Gastrocnemius medialis (tissue), 4 donors: ENCODE results near the gene KCNRG. TPM values are rescaled to one million over a fixed set of nuclear protein-coding genes. Genes with fewer than 3 reads are reported as not detected.
A peak's percentile ranks its signal among the peaks of the same experiment; 100 is the strongest.

Experiments used
- ATAC-seq, 2 donors: fragments of 150-250 bp; one replicate each; pipeline ENCODE4 v1.9.1; 2016
- DNase-seq, 2 donors: peaks; one replicate each; pipeline ENCODE4 v3.0.0-alpha.2; 2019
- H3K27ac ChIP-seq, 4 donors: fragments of 200-600 bp; sonication (generic); 1 replicate in 1 of 4; 2 replicates in 3 of 4; pipeline ENCODE4 v1.5.1; 2016 to 2018; ENCODE audit warnings: mild to moderate bottlenecking in 2 of 4, moderate library complexity in 1 of 4
- H3K27me3 ChIP-seq, 3 donors: fragments of 200-600 bp; sonication (generic) in 2 of 3; 1 replicate in 1 of 3; 2 replicates in 2 of 3; pipeline versions ENCODE4 v1.5.1 to v1.6.0; 2016 to 2019; ENCODE audit warnings: mild to moderate bottlenecking in 1 of 3, moderate library complexity in 1 of 3
- H3K36me3 ChIP-seq, 2 donors: fragments of 200-600 bp; sonication (generic) in 1 of 2; one replicate each; pipeline ENCODE4 v1.5.1; 2017 to 2018
- H3K4me1 ChIP-seq, 2 donors: fragments of 200-600 bp; sonication (generic) in 1 of 2; one replicate each; pipeline ENCODE4 v1.5.1; 2016 to 2017; ENCODE audit warnings: mild to moderate bottlenecking in 2 of 2
- H3K4me3 ChIP-seq, 4 donors: fragments of 200-600 bp; sonication (generic) in 3 of 4; 1 replicate in 1 of 4; 2 replicates in 3 of 4; pipeline ENCODE4 v1.5.1; 2016 to 2019; ENCODE audit warnings: mild to moderate bottlenecking in 2 of 4
- H3K9me3 ChIP-seq, 3 donors: fragments of 200-600 bp; sonication (generic) in 2 of 3; 1 replicate in 1 of 3; 2 replicates in 2 of 3; pipeline ENCODE4 v1.5.1; 2016 to 2019
- POLR2A ChIP-seq, 2 donors: fragments of 450-650 bp; IDR thresholded peaks; one replicate each; pipeline ENCODE4 v1.6.1; 2017; ENCODE audit warnings: antibody characterized with exemption in 2 of 2, mild to moderate bottlenecking in 2 of 2, moderate library complexity in 2 of 2
- in situ Hi-C, 4 donors: fragments of 200-750 bp; cut with MboI; loops; one replicate each; pipeline versions ENCODE4 v1.15.0 to v1.8.0; 2017; ENCODE audit warnings: low sequenced_read_pairs in 4 of 4
- intact Hi-C: fragments of 100-400 bp; cut with DNase I; formaldehyde crosslinking; loops from one replicate; pipeline ENCODE4 v1.15.1; 2023; ENCODE audit warnings: low total_unique reads
- total RNA-seq, 4 donors: library from RNA; depleted of rRNA; stranded (reverse); fragments of >200 nt; gene quantifications; one replicate each; pipeline versions ENCODE4 v1.1.0 to v1.2.3, GENCODE V29; 2016
- TF ChIP-seq, protein P1 (sequence below), 5 experiments: fragments of 450-650 bp in 3 of 5; fragments of 200-600 bp in 2 of 5; sonication (generic) in 2 of 5; IDR thresholded peaks in 4 of 5; conservative IDR thresholded peaks in 1 of 5; 1 replicate in 4 of 5; 2 replicates in 1 of 5; pipeline ENCODE4 v1.5.1; 2016 to 2019; ENCODE audit warnings: antibody characterized with exemption in 5 of 5, mild to moderate bottlenecking in 3 of 5, moderate library complexity in 3 of 5

The KCNRG gene
- total RNA-seq, 4 donors from 2014 or later, result 0.66 to 0.72 TPM; not detected in 2

DNA sequence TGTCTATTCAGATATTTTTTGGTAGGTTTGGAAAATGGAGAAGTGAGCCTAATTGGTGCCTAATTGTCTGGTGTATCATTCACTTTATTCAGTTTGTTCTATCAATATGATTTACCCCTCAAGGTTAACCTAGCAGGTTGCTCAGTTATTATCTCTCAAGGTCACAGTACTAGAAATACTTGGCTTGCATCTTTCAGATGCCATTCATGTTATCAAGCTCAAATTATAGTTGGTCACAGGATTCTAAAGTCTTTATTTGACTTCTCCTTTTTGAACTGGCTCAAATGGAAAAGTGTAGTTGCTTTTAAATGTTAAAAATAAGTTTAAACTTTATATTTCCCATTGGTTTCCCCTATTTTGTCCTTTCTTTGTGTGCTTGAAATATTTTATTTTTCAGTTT is 2.6 kb downstream of the KCNRG start:
- H3K36me3 ChIP-seq, result peaks cover 0 to 24% of the 10 kb centered on the region in 2 donors
- no peaks in the 10 kb centered on the region for H3K27me3 ChIP-seq
- H3K27ac ChIP-seq, result peak overlapping the region in 1 of 4 donors; percentile 6
- intact Hi-C loops (no loop called here), in situ Hi-C loops (no loop called here)
- no peak overlapping the region for H3K4me3 ChIP-seq
- H3K9me3 ChIP-seq, result no peaks in the 10 kb centered on the region
- DNase-seq, result no peak
- peaks cover 33 to 34% of the 10 kb centered on the region in 2 donors for H3K4me1 ChIP-seq
- ATAC-seq, result no peak
- no peak for TF ChIP-seq POLR2A (IDR thresholded peaks at IDR 0.05)
- TF ChIP-seq, protein P1, sequence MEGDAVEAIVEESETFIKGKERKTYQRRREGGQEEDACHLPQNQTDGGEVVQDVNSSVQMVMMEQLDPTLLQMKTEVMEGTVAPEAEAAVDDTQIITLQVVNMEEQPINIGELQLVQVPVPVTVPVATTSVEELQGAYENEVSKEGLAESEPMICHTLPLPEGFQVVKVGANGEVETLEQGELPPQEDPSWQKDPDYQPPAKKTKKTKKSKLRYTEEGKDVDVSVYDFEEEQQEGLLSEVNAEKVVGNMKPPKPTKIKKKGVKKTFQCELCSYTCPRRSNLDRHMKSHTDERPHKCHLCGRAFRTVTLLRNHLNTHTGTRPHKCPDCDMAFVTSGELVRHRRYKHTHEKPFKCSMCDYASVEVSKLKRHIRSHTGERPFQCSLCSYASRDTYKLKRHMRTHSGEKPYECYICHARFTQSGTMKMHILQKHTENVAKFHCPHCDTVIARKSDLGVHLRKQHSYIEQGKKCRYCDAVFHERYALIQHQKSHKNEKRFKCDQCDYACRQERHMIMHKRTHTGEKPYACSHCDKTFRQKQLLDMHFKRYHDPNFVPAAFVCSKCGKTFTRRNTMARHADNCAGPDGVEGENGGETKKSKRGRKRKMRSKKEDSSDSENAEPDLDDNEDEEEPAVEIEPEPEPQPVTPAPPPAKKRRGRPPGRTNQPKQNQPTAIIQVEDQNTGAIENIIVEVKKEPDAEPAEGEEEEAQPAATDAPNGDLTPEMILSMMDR (IDR thresholded peaks at IDR 0.05 in 4 of 5, conservative IDR thresholded peaks at IDR 0.05 in 1 of 5), result no peak

DNA sequence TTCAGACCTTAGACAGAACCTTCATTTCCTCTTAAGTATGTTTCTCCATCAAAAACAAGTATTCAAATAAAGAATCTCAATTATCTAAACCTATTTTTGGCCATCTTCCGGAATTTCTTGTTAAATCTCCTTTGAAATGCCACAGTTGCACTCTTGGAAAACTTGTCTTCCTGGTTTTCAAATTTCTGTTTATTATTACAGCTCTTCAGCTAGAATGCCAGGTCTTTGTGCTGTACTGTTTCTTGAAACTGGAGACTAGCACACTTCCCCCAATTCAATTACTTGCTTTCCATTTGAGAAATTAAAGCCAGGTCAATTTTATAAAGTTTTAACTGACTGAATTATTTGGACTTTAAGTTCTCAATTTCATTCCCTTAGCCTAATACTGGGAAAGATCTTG is 10.2 kb downstream of the KCNRG start:
- no peak overlapping the region for H3K4me3 ChIP-seq
- H3K27ac ChIP-seq, result no peak overlapping the region
- intact Hi-C loops (no loop called here), in situ Hi-C loops (no loop called here)
- no peaks in the 10 kb centered on the region for H3K9me3 ChIP-seq
- H3K27me3 ChIP-seq, result no peaks in the 10 kb centered on the region
- H3K36me3 ChIP-seq, result peaks cover 0 to 16% of the 10 kb centered on the region in 2 donors
- ATAC-seq (no peak), DNase-seq (no peak)
- H3K4me1 ChIP-seq, result no peaks in the 10 kb centered on the region
- TF ChIP-seq, protein P1 (IDR thresholded peaks at IDR 0.05 in 4 of 5, conservative IDR thresholded peaks at IDR 0.05 in 1 of 5), result no peak
- TF ChIP-seq POLR2A (IDR thresholded peaks at IDR 0.05), result no peak

DNA sequence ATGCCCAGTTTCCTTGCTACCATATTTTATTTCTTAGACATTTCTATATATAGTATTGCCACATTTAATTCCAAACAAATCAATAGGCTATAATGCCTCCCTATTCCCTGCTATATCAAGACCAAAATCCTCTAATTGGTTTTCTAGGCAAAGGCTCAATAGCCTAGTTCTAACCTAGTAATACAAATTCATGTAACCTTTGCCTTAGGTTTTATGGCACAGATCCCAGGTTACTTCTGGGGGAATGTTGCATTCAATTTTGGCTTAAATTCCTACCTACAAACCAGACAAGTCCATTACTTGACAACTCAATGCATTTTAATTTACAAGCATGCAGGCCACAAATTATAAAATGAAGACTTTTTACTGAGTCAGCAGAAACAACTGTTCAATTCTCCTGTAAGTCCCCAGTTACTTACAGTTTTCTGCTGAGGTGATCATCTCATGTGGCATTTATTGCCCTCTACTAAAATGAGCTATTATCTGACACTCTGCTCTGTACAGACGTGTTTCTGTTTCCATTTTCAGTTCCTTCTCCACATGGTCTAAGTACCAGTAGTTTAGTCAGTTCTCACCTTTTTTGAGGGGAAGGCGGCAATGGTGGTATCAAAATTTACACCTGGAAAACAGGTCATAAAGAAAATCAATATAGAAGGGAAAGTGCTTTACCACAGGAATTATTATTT is 11.7 kb downstream of the KCNRG start:
- no peak for ATAC-seq
- TF ChIP-seq, protein P1 (IDR thresholded peaks at IDR 0.05 in 4 of 5, conservative IDR thresholded peaks at IDR 0.05 in 1 of 5), result no peak
- no peak for TF ChIP-seq POLR2A (IDR thresholded peaks at IDR 0.05)
- Histone ChIP-seq H3K27ac (no peak overlapping the region), H3K4me1 (no peaks in the 10 kb centered on the region), H3K4me3 (no peak overlapping the region), H3K36me3 (peaks cover 0 to 7% of the 10 kb centered on the region in 2 donors), H3K9me3 (no peaks in the 10 kb centered on the region), H3K27me3 (no peaks in the 10 kb centered on the region)
- DNase-seq, result no peak
- intact Hi-C loops, result no loop called here
- in situ Hi-C loops, result no loop called here

DNA sequence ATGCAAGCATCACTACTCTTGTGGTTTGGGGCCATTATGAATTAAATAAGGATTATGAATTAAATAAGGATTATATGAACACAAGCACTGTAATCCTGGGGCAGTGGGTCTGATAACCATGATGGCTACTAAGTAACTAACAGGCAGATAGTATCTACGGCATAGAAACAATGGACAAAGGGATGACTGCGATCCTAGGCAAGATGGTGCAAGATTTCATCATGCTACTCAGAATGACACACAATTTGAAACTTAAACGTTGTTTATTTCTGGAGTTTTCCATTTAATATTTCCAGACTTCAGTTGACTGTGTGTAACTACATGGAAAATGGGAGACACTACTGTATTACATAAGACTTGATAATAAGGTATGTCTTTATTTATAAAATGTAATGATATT is 15.1 kb downstream of the KCNRG start:
- Histone ChIP-seq H3K27ac (no peak overlapping the region), H3K36me3 (no peaks in the 10 kb centered on the region), H3K4me3 (no peak overlapping the region), H3K4me1 (no peaks in the 10 kb centered on the region), H3K9me3 (no peaks in the 10 kb centered on the region), H3K27me3 (no peaks in the 10 kb centered on the region)
- ATAC-seq (no peak), DNase-seq (no peak)
- intact Hi-C loops, result no loop called here
- no peak for TF ChIP-seq POLR2A (IDR thresholded peaks at IDR 0.05)
- TF ChIP-seq, protein P1 (IDR thresholded peaks at IDR 0.05 in 4 of 5, conservative IDR thresholded peaks at IDR 0.05 in 1 of 5), result no peak
- in situ Hi-C loops, result no loop called here

DNA sequence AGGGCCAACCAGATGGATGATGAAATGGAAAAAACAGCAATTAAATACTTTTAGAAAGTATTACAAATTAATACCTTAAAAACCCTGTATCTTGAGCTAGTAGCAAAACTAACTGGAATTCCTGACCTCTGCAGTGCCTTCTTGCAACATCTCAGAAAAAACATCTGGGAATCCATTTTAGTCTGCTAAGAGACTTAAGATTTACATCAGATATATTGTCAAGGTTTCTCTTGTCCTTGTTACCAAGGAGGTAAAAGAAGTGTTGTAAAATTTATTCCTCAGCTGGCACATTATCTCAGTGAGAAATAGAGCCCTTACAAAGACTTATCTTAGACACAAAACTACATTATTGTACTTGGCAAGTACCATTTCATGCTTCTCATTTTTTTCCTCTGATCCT is 18.5 kb downstream of the KCNRG start:
- intact Hi-C loops (no loop called here), in situ Hi-C loops (no loop called here)
- H3K36me3 ChIP-seq, result no peaks in the 10 kb centered on the region
- H3K4me1 ChIP-seq, result no peaks in the 10 kb centered on the region
- TF ChIP-seq POLR2A (IDR thresholded peaks at IDR 0.05), result no peak
- TF ChIP-seq, protein P1 (IDR thresholded peaks at IDR 0.05 in 4 of 5, conservative IDR thresholded peaks at IDR 0.05 in 1 of 5), result no peak
- no peak for DNase-seq
- ATAC-seq, result no peak
- no peaks in the 10 kb centered on the region for H3K9me3 ChIP-seq
- no peak overlapping the region for H3K4me3 ChIP-seq
- no peak overlapping the region for H3K27ac ChIP-seq
- H3K27me3 ChIP-seq, result no peaks in the 10 kb centered on the region
